ENCODE results near the gene TMPRSS13. TPM values are rescaled to one million over a fixed set of nuclear protein-coding genes. Genes with fewer than 3 reads are reported as not detected.

The TMPRSS13 gene
- total and polyA plus RNA-seq, 2 experiments from 2014 or later = not detected

DNA sequence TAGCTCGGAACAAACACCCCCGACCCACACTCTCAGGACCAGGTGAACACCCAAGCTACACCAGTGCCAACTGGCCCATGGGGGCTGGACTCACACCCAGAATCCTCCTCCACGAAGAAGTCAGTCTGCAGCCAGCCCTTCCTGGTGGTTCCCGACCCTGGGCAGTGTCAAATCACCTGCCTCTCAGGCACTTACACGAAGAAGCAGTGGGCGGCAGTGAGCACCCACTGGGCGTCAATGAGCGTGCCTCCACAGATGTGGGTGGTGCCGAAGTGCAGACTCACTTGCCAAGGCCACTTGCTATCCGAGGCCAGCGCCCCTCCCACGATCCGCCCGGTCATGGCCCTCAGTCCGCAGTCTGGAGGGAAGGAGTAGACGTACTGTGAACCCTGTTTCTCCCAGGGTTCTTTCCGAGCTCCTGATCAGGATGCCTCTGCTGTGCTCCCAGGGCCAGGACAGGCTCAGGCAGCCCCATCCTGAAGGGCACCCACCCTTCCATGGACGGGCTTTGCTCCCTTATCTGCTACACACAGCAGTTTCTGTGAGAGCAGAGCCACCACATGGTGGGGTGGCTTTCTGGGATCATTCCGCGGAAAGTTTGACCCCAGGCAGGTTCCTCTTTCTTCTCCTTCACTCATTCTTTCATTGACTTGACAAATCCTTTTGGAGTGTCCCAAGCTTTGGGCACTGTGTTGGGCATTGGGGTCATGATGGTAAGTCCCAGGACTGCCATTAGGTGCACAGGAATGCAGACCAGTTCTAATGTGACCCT is 19.4 kb downstream of the TMPRSS13 start:
- no peak overlapping the region for H3K4me3 ChIP-seq
- H3F3A ChIP-seq (ENCODE audit: insufficient read depth) = peaks cover 6% of the 10 kb centered on the region; the same call in 1 of the 2 replicates
- H3K9me3 ChIP-seq (ENCODE audit: low read depth) = no peaks in the 10 kb centered on the region
- H3K4me1 ChIP-seq (ENCODE audit: insufficient read depth) = 0 out of 2 replicates have a peak, but pooled peaks cover 4% of the 10 kb centered on the region
- H3K9ac ChIP-seq = no peak overlapping the region
- H3K4me2 ChIP-seq (ENCODE audit: unreplicated experiment) = no peak overlapping the region
- no peak overlapping the region for H2AFZ ChIP-seq
- H3K79me2 ChIP-seq (ENCODE audit: insufficient read depth) = no peaks in the 10 kb centered on the region
- no peak overlapping the region for H3K27ac ChIP-seq
- peaks cover 6% of the 10 kb centered on the region; the same call in 1 of the 2 replicates for H3K27me3 ChIP-seq (replicated peaks; ENCODE audit: insufficient read depth)
- TF ChIP-seq EZH2 (IDR thresholded peaks at IDR 0.05; ENCODE audit: insufficient read depth, poor library complexity, severe bottlenecking) (no peak), EZH2phosphoT487 (IDR thresholded peaks at IDR 0.05; ENCODE audit: insufficient read depth, low read depth) (no peak)
- in situ Hi-C loops (cut with MboI) = no loop called here
- 78 to 83% methylated on average over 17 to 20 of the region's 20 CpGs for WGBS, 2 experiments (ENCODE audit: low coverage in 1 of 2, low lambda C conversion rate in 2 of 2, missing lambda C conversion rate in 2 of 2)
- no peaks in the 10 kb centered on the region for H4K20me1 ChIP-seq (ENCODE audit: insufficient read depth)
- no peaks in the 10 kb centered on the region for H3K9me2 ChIP-seq (ENCODE audit: insufficient read depth)
- DNase-seq = no peak
- no peaks in the 10 kb centered on the region for H3K36me3 ChIP-seq (ENCODE audit: low read depth)

DNA sequence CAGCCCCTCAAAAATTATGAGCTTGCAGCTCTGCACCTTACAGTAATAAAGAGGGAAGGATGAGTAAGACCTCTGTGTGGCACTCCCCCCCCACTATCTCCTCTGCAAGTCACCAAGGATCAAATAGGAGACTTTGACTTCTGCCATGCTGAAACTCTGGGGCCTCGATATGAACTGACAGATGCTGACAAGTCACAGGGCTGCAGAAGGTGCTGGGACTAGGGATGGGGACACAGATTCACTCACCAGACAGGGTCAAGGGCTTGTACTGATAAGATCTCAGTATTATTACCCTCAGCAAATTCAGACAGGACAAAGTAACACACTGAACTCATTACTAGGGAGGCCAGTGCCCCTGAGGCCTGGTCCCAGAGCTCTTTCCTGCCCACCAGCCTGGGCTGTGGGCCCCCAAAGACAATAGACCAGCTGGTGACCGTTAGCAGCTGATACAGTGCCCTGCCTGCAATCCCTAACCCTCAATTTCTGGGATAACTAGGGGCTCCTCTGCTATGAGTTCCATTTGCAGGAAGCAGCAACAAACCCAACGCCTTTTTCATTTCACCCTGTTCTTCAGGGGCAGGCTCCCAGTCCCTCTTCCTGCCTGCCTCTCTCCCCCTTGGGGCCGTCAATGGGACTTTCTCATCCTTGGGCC is 20.1 kb downstream of the TMPRSS13 start:
- TF ChIP-seq EZH2 (IDR thresholded peaks at IDR 0.05; ENCODE audit: insufficient read depth, poor library complexity, severe bottlenecking) (no peak), EZH2phosphoT487 (IDR thresholded peaks at IDR 0.05; ENCODE audit: insufficient read depth, low read depth) (no peak)
- Histone ChIP-seq H3K4me2 (ENCODE audit: unreplicated experiment) (no peak overlapping the region), H3K4me3 (no peak overlapping the region), H3K36me3 (ENCODE audit: low read depth) (no peaks in the 10 kb centered on the region), H2AFZ (no peak overlapping the region), H4K20me1 (ENCODE audit: insufficient read depth) (no peaks in the 10 kb centered on the region), H3K79me2 (ENCODE audit: insufficient read depth) (no peaks in the 10 kb centered on the region), H3K27ac (no peak overlapping the region), H3K9me3 (ENCODE audit: low read depth) (no peaks in the 10 kb centered on the region), H3K9me2 (ENCODE audit: insufficient read depth) (no peaks in the 10 kb centered on the region), H3F3A (ENCODE audit: insufficient read depth) (peaks cover 6% of the 10 kb centered on the region; the same call in 1 of the 2 replicates), H3K9ac (no peak overlapping the region), H3K27me3 (replicated peaks; ENCODE audit: insufficient read depth) (peaks cover 6% of the 10 kb centered on the region; the same call in 1 of the 2 replicates), H3K4me1 (ENCODE audit: insufficient read depth) (0 out of 2 replicates have a peak, but pooled peaks cover 4% of the 10 kb centered on the region)
- DNase-seq = no peak
- in situ Hi-C loops (cut with MboI) = no loop called here
- 62 to 71% methylated on average over 4 of the region's 4 CpGs for WGBS, 2 experiments (ENCODE audit: low coverage in 1 of 2, low lambda C conversion rate in 2 of 2, missing lambda C conversion rate in 2 of 2)

DNA sequence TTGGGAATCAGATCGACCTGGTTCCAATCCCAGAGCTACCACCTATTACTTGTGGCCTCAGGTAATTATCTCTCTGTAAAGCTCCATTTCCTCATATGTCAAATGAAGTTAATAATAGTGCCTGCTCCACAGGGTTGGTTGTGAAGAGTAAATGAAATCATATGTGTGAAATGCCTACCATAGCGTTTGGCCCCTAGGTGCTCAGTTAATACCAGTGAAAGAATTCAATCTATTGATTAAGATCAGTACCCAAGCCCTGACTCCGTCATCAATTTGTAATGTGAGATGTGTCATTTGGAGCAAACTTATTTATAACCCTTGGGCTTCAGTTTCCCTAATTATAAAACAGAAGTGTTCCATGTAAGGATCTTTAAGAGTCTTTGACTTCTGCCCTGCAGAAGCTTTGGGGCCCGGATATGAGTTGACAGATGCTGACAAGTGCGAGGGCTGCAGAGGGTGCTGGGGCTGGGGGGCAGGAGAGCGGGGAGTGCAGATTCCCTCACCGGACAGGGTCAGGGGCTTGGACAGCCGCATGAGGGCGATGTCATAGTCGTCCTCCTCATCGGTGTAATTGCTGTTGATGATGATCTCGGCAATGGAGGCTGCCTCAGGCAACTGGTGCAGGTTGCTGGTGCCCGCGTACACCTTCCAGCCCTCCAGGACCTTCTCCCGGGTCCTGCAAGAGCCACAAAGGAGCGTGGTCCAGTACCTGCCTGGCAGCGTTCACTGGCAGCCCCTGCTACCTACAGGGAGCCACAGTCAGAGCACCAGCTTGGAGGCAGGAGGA is 20.9 kb downstream of the TMPRSS13 start:
- Histone ChIP-seq H3K4me1 (ENCODE audit: insufficient read depth) (0 out of 2 replicates have a peak, but pooled peaks cover 4% of the 10 kb centered on the region), H3K36me3 (ENCODE audit: low read depth) (no peaks in the 10 kb centered on the region), H3K9ac (no peak overlapping the region), H3K79me2 (ENCODE audit: insufficient read depth) (no peaks in the 10 kb centered on the region), H3K27me3 (replicated peaks; ENCODE audit: insufficient read depth) (peaks cover 6% of the 10 kb centered on the region; the same call in 1 of the 2 replicates), H2AFZ (no peak overlapping the region), H3K9me2 (ENCODE audit: insufficient read depth) (no peaks in the 10 kb centered on the region), H3K4me2 (ENCODE audit: unreplicated experiment) (no peak overlapping the region), H3K4me3 (no peak overlapping the region), H3F3A (ENCODE audit: insufficient read depth) (peaks cover 6% of the 10 kb centered on the region; the same call in 1 of the 2 replicates), H4K20me1 (ENCODE audit: insufficient read depth) (no peaks in the 10 kb centered on the region), H3K9me3 (ENCODE audit: low read depth) (no peaks in the 10 kb centered on the region), H3K27ac (no peak overlapping the region)
- WGBS, 2 experiments (ENCODE audit: low coverage in 1 of 2, low lambda C conversion rate in 2 of 2, missing lambda C conversion rate in 2 of 2) = 76 to 85% methylated on average over 16 to 17 of the region's 17 CpGs
- no peak for TF ChIP-seq EZH2 (IDR thresholded peaks at IDR 0.05; ENCODE audit: insufficient read depth, poor library complexity, severe bottlenecking)
- TF ChIP-seq EZH2phosphoT487 (IDR thresholded peaks at IDR 0.05; ENCODE audit: insufficient read depth, low read depth) = no peak
- in situ Hi-C loops (cut with MboI) = no loop called here
- DNase-seq = no peak
